ENCODE results near the gene ESYT1.

Gene ESYT1

DNA sequence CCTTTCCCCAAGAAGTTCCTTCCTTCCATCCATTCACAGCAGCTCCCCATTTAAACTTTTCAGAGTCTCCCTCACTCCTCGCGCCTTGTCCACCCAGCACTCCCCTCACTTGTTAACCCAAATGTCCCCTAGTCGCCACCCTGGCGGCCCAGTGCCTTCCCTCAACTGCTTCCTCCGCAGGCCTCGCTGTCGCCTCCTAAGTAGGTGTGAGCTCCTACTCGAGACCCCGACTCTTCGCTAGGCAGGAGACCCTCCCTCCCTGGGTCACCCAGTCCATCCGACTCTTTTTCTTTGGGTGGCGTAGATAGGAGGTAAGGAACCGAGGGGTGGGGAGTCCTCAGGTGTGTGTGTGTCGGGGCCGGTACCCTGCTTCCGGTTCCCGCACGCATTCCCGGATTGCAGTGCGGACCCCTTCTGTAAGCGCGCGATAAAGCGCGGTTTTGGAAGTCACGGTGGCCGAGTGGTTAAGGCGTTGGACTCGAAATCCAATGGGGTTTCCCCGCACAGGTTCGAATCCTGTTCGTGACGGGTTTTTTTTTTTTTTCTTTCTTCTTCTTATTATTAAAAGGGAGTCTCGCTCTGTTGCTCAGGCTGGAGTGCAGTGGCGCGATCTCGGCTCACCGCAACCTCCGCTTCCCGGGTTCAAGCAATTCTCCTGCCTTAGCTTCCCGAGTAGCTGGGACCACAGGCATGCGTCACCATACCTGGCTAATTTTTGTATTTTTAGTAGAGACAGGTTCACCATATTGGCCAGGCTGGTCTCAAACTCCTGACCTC, 62.0 kb downstream of the ESYT1 start:
- peak; percentile 80 for DNase-seq

DNA sequence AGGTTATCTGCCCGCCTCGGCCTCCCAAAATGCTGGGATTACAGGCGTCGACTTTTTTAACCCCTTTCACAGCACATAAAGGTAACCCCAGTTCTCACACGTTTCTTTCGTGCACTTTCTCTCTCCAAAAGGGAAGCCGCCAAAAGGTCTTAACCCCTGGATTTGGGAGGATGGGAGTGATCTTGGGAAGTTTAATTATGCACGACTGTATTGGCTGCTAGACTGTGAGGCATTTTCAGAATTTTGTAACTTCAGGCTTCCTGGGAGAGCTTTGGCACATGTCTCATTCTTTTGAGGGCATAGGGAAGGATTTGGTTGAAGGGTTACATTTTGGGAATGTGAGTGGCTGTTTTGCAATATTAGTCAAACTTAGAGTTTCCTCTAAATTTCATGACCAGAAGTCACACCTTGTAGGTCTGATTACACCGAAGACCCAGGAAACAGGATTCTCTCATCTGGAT, 62.7 kb downstream of the ESYT1 start:
- no peak for DNase-seq

DNA sequence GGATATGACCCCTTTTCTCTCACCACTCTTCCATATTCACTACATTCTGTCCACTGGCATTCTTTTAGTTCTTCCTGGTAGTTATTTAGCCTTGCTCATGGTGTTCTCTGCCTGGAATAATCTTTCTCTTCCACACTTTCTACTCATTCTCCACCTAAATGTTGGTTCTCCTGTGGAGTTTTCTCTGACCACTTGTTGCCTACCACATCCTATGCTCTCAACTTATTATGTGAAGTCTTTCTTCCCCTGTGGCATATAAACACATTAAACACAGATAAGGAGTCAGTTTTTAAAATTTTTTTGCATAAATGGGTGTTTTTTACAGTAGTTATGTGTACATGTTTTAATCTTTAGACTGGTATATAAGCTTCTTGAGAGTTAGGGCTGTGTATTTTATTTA, 64.5 kb downstream of the ESYT1 start:
- no peak for DNase-seq

- DNase-seq = peak; percentile 81
Measured at GRCh38 chr12:56193025-56193578, 65.0 kb downstream of the ESYT1 start.
